Fibroblast of mammary gland (primary cell): ENCODE data around the gene ACTN4.
A peak's percentile ranks its signal among the peaks of the same experiment; 100 is the strongest.

ENCODE experiments used
- DNase-seq: peaks from one replicate; pipeline ENCODE4 v3.0.0-alpha.2; 2010; ENCODE audit warnings: low read depth
- H3K4me3 ChIP-seq: 2 replicates; pipeline ENCODE4 v1.5.1; 2011; ENCODE audit warnings: low read depth, mild to moderate bottlenecking, low read length, moderate library complexity; ENCODE audit not compliant: control insufficient read depth
- CTCF ChIP-seq: conservative IDR thresholded peaks from 2 replicates; pipeline ENCODE4 v1.5.1; 2011; ENCODE audit warnings: low read depth, low read length, inconsistent platforms; ENCODE audit not compliant: control insufficient read depth, insufficient read depth

ACTN4 gene

GRCh38 chr19:38666663-38667511, 19.4 kb downstream of the ACTN4 start:
- no peak overlapping the region for H3K4me3 ChIP-seq
- DNase-seq = peak; percentile 84
- no peak for TF ChIP-seq CTCF

GRCh38 chr19:38667661-38668171, 20.3 kb downstream of the ACTN4 start:
- no peak overlapping the region for H3K4me3 ChIP-seq
- peak; percentile 67 for DNase-seq
- no peak for TF ChIP-seq CTCF

- no peak for DNase-seq
- TF ChIP-seq CTCF = no peak
- no peak overlapping the region for H3K4me3 ChIP-seq
These were observed 22.1 kb downstream of the ACTN4 start for GRCh38 chr19:38669552-38669951.

- no peak overlapping the region for H3K4me3 ChIP-seq
- TF ChIP-seq CTCF = no peak
- DNase-seq = no peak
These were observed 23.5 kb downstream of the ACTN4 start for GRCh38 chr19:38670921-38671398.

- TF ChIP-seq CTCF = no peak
- H3K4me3 ChIP-seq = no peak overlapping the region
- no peak for DNase-seq
These were observed 24.2 kb downstream of the ACTN4 start for GRCh38 chr19:38671654-38672053.

GRCh38 chr19:38673030-38673429, 25.6 kb downstream of the ACTN4 start:
- H3K4me3 ChIP-seq = no peak overlapping the region
- DNase-seq = no peak
- no peak for TF ChIP-seq CTCF
